GM23338 (cell line): ENCODE measurements around the gene MERTK.

Experiments used
- CREB1 ChIP-seq: fragments of 250-450 bp; sonication (Bioruptor Pico); IDR thresholded peaks from 2 replicates; pipeline ENCODE4 v1.5.0; 2020; ENCODE audit warnings: low read depth, mild to moderate bottlenecking, moderate library complexity
- CTCF ChIP-seq, 2 experiments: fragments of 200-600 bp in 1 of 2; sonication (generic) in 1 of 2; conservative IDR thresholded peaks; 2 replicates each; pipeline versions ENCODE4 v1.5.1 to v1.6.1; 2016 to 2017; ENCODE audit warnings: antibody characterized with exemption in 2 of 2, low read depth in 2 of 2, mild to moderate bottlenecking in 2 of 2, moderate library complexity in 1 of 2
- EZH2 ChIP-seq: fragments of 200-600 bp; sonication (generic); IDR thresholded peaks from one replicate; pipeline ENCODE4 v1.8.0; 2017; ENCODE audit warnings: antibody characterized with exemption, mild to moderate bottlenecking, low read depth; ENCODE audit not compliant: unreplicated experiment
- EZH2phosphoT487 ChIP-seq: fragments of 200-600 bp; sonication (generic); IDR thresholded peaks from one replicate; pipeline ENCODE4 v1.8.1; 2018; ENCODE audit warnings: antibody characterized with exemption; ENCODE audit not compliant: unreplicated experiment
- NANOG ChIP-seq: IDR thresholded peaks from 2 replicates; pipeline ENCODE4 v1.6.1; 2016; ENCODE audit warnings: antibody characterized with exemption, borderline replicate concordance
- POLR2AphosphoS5 ChIP-seq: IDR thresholded peaks from 2 replicates; pipeline ENCODE4 v1.6.1; 2016; ENCODE audit warnings: antibody characterized with exemption, low read depth
- REST ChIP-seq: IDR thresholded peaks from one replicate; pipeline ENCODE4 v1.6.1; 2018; ENCODE audit warnings: antibody characterized with exemption; ENCODE audit not compliant: unreplicated experiment

GRCh38 chr2:112012556-112012955, 114.1 kb downstream of the MERTK start:
- TF ChIP-seq CTCF (conservative IDR thresholded peaks at IDR 0.05; ENCODE audit: low read depth in 2 of 2) (no peak), REST (no peak), EZH2phosphoT487 (no peak), EZH2 (no peak), NANOG (no peak), CREB1 (CRISPR knock-in tag) (no peak), POLR2AphosphoS5 (no peak)
